Endothelial cell of umbilical vein (primary cell): ENCODE measurements around the gene KIAA1191. TPM values are rescaled to one million over a fixed set of nuclear protein-coding genes. Genes with fewer than 3 reads are reported as not detected.

Source experiments
- BruUV-seq: library from RNA; stranded (reverse); fragments of 400-500 nt; replicated peaks from 2 replicates; lab custom pipeline; 2021; lab: Mats Ljungman, UMichigan
- CTCF ChIA-PET: fragments of 300-600, 350-600 bp; sonication (Branson Sonifier 250); formaldehyde crosslinking; loops from one replicate; lab custom pipeline; 2021; ENCODE audit warnings: antibody characterized with exemption, inconsistent platforms; lab: Charles Lee
- POLR2A ChIA-PET: fragments of 300-600, 350-600 bp; sonication (Branson Sonifier 250); formaldehyde crosslinking; loops from one replicate; lab custom pipeline; 2021; ENCODE audit warnings: antibody characterized with exemption, inconsistent platforms; lab: Charles Lee
- DNase-seq: peaks from one replicate; pipeline ENCODE4 v3.0.0-alpha.2; 2011; ENCODE audit warnings: low read depth, low spot score
- FAIRE-seq: peaks from 2 replicates; lab custom pipeline; 2011; peaks lifted over from hg19 to GRCh38; lab: Jason Lieb, UNC
- H2AFZ ChIP-seq: 2 replicates; pipeline ENCODE4 v1.6.0; 2012; ENCODE audit warnings: low read depth, low read length, control low read depth, inconsistent platforms
- H3K27ac ChIP-seq: 2 replicates; pipeline ENCODE4 v1.5.1; 2011; ENCODE audit warnings: low read depth, mild to moderate bottlenecking, control low read depth, low read length, moderate library complexity; ENCODE audit not compliant: insufficient read depth
- H3K27me3 ChIP-seq, 2 experiments: 2 replicates each; pipeline versions ENCODE4 v1.6.0 to v1.6.1; 2011; ENCODE audit warnings: low read length in 2 of 2, mixed read lengths in 1 of 2; ENCODE audit not compliant: control insufficient read depth in 2 of 2, insufficient read depth in 2 of 2
- H3K36me3 ChIP-seq, 2 experiments: 2 replicates in 1 of 2; 3 replicates in 1 of 2; pipeline ENCODE4 v1.5.1; 2011; ENCODE audit warnings: low read length in 2 of 2, mild to moderate bottlenecking in 1 of 2, moderate library complexity in 1 of 2; ENCODE audit not compliant: control insufficient read depth in 2 of 2, insufficient read depth in 2 of 2; ENCODE audit errors: extremely low read depth in 1 of 2
- H3K4me1 ChIP-seq: 3 replicates; pipeline ENCODE4 v1.5.1; 2011; ENCODE audit warnings: mild to moderate bottlenecking, low read length; ENCODE audit not compliant: control insufficient read depth, insufficient read depth; ENCODE audit errors: extremely low read depth
- H3K4me2 ChIP-seq: 2 replicates; pipeline ENCODE4 v1.6.1; 2011; ENCODE audit warnings: low read length, control low read depth, mixed read lengths; ENCODE audit not compliant: insufficient read depth
- H3K4me3 ChIP-seq, 3 experiments: fragments of 200-600 bp in 1 of 3; sonication (generic), shearing (Covaris generic) in 1 of 3; replicated peaks in 1 of 3; 2 replicates each; pipeline ENCODE4 v1.5.1; 2011 to 2016; ENCODE audit warnings: control low read depth in 3 of 3, low read length in 3 of 3, mild to moderate bottlenecking in 2 of 3, inconsistent platforms in 1 of 3, low read depth in 1 of 3, moderate library complexity in 1 of 3; ENCODE audit not compliant: insufficient read depth in 1 of 3
- H3K79me2 ChIP-seq: 2 replicates; pipeline ENCODE4 v1.6.0; 2012; ENCODE audit warnings: low read length, inconsistent platforms; ENCODE audit not compliant: control insufficient read depth, insufficient read depth
- H3K9ac ChIP-seq: replicated peaks from 2 replicates; pipeline ENCODE3; 2011; ENCODE audit warnings: low read length, control low read depth; ENCODE audit not compliant: insufficient read depth; ENCODE audit errors: extremely low read depth
- H3K9me1 ChIP-seq: replicated peaks from 3 replicates; pipeline ENCODE4 v1.6.0; 2011; ENCODE audit warnings: mild to moderate bottlenecking, low read length; ENCODE audit not compliant: control insufficient read depth, insufficient read depth; ENCODE audit errors: extremely low read depth
- H3K9me3 ChIP-seq: replicated peaks from 2 replicates; pipeline ENCODE4 v1.5.1; 2012; ENCODE audit warnings: low read length, inconsistent platforms; ENCODE audit not compliant: control insufficient read depth, insufficient read depth
- H4K20me1 ChIP-seq: replicated peaks from 2 replicates; pipeline ENCODE3; 2011; ENCODE audit warnings: mild to moderate bottlenecking, low read length; ENCODE audit not compliant: control insufficient read depth, insufficient read depth; ENCODE audit errors: extremely low read depth
- EZH2 ChIP-seq: IDR thresholded peaks from 2 replicates; pipeline ENCODE4 v1.6.1; 2012; ENCODE audit warnings: borderline replicate concordance, low read depth, mild to moderate bottlenecking, moderate library complexity, low read length, inconsistent platforms; ENCODE audit not compliant: severe bottlenecking
- FOS ChIP-seq: IDR thresholded peaks from 2 replicates; pipeline ENCODE4 v1.6.1; 2011; ENCODE audit warnings: mild to moderate bottlenecking, low read length, moderate library complexity, borderline replicate concordance; ENCODE audit not compliant: insufficient read depth
- GATA2 ChIP-seq: IDR thresholded peaks from 2 replicates; pipeline ENCODE4 v1.7.0; 2011; ENCODE audit warnings: low read depth, mild to moderate bottlenecking, moderate library complexity, mixed read lengths, low read length; ENCODE audit not compliant: insufficient read length, insufficient read depth
- JUN ChIP-seq: IDR thresholded peaks from 2 replicates; pipeline ENCODE4 v1.6.1; 2011; ENCODE audit warnings: borderline replicate concordance, low read depth; ENCODE audit not compliant: insufficient read length, insufficient read depth
- MYC ChIP-seq: IDR thresholded peaks from one replicate; pipeline ENCODE4 v1.6.1; 2011; ENCODE audit warnings: mild to moderate bottlenecking, low read depth, low read length
- POLR2A ChIP-seq: IDR thresholded peaks from 2 replicates; pipeline ENCODE4 v1.6.1; 2012; ENCODE audit warnings: low read depth, mild to moderate bottlenecking, control low read depth, low read length
- POLR2AphosphoS5 ChIP-seq: IDR thresholded peaks from 2 replicates; pipeline ENCODE4 v1.6.1; 2012; ENCODE audit warnings: low read depth, mild to moderate bottlenecking, control low read depth, low read length, moderate library complexity; ENCODE audit not compliant: insufficient read depth
- dilution Hi-C: fragments of 300-500 bp; cut with MboI; formaldehyde crosslinking; loops from one replicate; pipeline ENCODE4 v1.15.0; 2019; ENCODE audit warnings: low sequenced_read_pairs; ENCODE audit not compliant: extremely low pct_ligation_motif_present
- intact Hi-C: fragments of 100-400 bp; cut with micrococcal nuclease; formaldehyde crosslinking; loops from one replicate; pipeline ENCODE4 v1.10.0; 2022
- polyA plus RNA-seq, 4 experiments: library from polyadenylated mRNA; depleted of rRNA in 3 of 4; stranded (reverse) in 3 of 4; unstranded in 1 of 4; fragments of >200 nt; gene quantifications; 2 replicates each; pipeline versions ENCODE4 v1.2.1 to v1.2.3, GENCODE V29; 2011 to 2012; ENCODE audit warnings: missing spikeins in 1 of 4
- total RNA-seq: library from RNA; stranded (reverse); gene quantifications from 2 replicates; pipeline ENCODE4 v1.2.3, GENCODE V29; 2021
- TF ChIP-seq, protein P1 (sequence below), 2 donors: IDR thresholded peaks; 1 replicate in 1 of 2; 2 replicates in 1 of 2; pipeline ENCODE4 v1.5.1; 2011; ENCODE audit warnings: low read length in 2 of 2, mild to moderate bottlenecking in 2 of 2, moderate library complexity in 2 of 2, control low read depth in 1 of 2, inconsistent platforms in 1 of 2, low read depth in 1 of 2; ENCODE audit not compliant: insufficient read depth in 1 of 2; ENCODE audit errors: extremely low read depth in 1 of 2
- TF ChIP-seq, protein P2 (sequence below): IDR thresholded peaks from 2 replicates; pipeline ENCODE4 v1.6.1; 2011; ENCODE audit not compliant: insufficient read depth, insufficient read length

The KIAA1191 gene
- total and polyA plus RNA-seq, 2 donors (not counting 3 experiments of a cell fraction or from before 2014, with no cell fraction given), result 114 to 116 TPM

- POLR2A ChIA-PET, result no interaction called here
- BruUV-seq, result no TSS peak
- no peak overlapping the region for H3K27ac ChIP-seq
Observed at GRCh38 chr5:176352116-176352878, 9.3 kb downstream of the KIAA1191 start.

More at GRCh38 chr5:176352116-176352878, 9.3 kb downstream of the KIAA1191 start:
- Histone ChIP-seq H3K9me1 (no peaks in the 10 kb centered on the region), H3K4me3 (no peak overlapping the region), H3K79me2 (peaks cover 40% of the 10 kb centered on the region), H4K20me1 (no peaks in the 10 kb centered on the region), H3K4me2 (no peak overlapping the region), H3K36me3 (peaks cover 16 to 39% of the 10 kb centered on the region in 2 experiments), H3K9ac (no peak overlapping the region), H3K27me3 (no peaks in the 10 kb centered on the region), H2AFZ (no peak overlapping the region), H3K4me1 (no peaks in the 10 kb centered on the region), H3K9me3 (no peaks in the 10 kb centered on the region)
- FAIRE-seq (no peak), DNase-seq (no peak)
- intact Hi-C loops, result no loop called here
- CTCF ChIA-PET, result interaction anchor here (1.0 kb wide), 1 partner anchor 13 kb away, joined by 3 read pairs; no protein-coding TSS in a partner anchor
- dilution Hi-C loops, result no loop called here
- TF ChIP-seq EZH2 (no peak), FOS (no peak), POLR2AphosphoS5 (no peak), POLR2A (no peak), GATA2 (no peak), MYC (no peak), JUN (no peak)
- TF ChIP-seq, protein P1, sequence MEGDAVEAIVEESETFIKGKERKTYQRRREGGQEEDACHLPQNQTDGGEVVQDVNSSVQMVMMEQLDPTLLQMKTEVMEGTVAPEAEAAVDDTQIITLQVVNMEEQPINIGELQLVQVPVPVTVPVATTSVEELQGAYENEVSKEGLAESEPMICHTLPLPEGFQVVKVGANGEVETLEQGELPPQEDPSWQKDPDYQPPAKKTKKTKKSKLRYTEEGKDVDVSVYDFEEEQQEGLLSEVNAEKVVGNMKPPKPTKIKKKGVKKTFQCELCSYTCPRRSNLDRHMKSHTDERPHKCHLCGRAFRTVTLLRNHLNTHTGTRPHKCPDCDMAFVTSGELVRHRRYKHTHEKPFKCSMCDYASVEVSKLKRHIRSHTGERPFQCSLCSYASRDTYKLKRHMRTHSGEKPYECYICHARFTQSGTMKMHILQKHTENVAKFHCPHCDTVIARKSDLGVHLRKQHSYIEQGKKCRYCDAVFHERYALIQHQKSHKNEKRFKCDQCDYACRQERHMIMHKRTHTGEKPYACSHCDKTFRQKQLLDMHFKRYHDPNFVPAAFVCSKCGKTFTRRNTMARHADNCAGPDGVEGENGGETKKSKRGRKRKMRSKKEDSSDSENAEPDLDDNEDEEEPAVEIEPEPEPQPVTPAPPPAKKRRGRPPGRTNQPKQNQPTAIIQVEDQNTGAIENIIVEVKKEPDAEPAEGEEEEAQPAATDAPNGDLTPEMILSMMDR (IDR thresholded peaks at IDR 0.05; ENCODE audit: extremely low read depth in 1 of 2, insufficient read depth in 1 of 2, low read depth in 1 of 2, low read length in 2 of 2), result no peak
- TF ChIP-seq, protein P2, sequence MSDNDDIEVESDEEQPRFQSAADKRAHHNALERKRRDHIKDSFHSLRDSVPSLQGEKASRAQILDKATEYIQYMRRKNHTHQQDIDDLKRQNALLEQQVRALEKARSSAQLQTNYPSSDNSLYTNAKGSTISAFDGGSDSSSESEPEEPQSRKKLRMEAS, result no peak
